ENCODE measurements around the gene ZNF688.
"Not testable (repeated sequence)": the region's sequence is repeated elsewhere in the genome, so short reads cannot be mapped to it uniquely, and the experiment has no call there.

The ZNF688 gene

GRCh38 chr16:30533748-30534367 is 37.7 kb downstream of the ZNF688 start:
- no peak for DNase-seq (ENCODE audit: low read depth in 2 of 2)

GRCh38 chr16:30533146-30533522 is 38.4 kb downstream of the ZNF688 start:
- no peak for DNase-seq (ENCODE audit: low read depth in 2 of 2)

- DNase-seq (ENCODE audit: low read depth in 2 of 2): no peak
Measured at GRCh38 chr16:30532285-30533145, 39.0 kb downstream of the ZNF688 start.

- DNase-seq (ENCODE audit: low read depth in 2 of 2): no peak
Measured at GRCh38 chr16:30530163-30531037, 41.1 kb downstream of the ZNF688 start.

DNA sequence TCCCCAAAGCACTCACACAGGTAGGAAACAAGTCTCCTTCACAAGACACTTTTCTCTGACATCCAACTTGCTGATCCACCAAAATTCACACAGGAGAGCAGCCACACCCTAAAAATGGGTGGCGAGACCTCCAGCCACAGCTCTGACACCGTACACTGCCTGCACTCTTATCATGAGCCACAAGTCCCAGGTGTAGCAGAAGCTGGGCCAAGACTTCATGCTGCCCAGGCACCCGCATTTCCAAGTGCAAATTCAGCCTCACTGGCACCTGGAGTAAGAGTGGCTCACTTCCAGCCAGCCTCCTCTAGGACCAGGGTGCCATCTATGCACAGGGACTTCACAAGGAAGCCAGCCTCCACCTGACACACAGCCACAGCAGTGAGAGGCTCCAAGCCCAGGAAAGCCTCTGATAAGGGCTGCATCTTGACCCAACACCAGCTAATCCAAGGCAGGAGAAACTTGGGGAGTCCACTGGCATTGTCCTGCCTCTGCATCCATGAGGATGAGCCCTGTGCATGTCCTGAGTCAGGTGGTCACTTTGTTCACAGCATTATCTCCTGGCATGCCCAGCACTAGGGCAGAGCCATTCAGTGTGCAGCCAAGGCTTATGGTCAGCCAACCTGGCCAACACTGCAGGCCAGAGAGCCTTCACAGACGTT is 42.6 kb downstream of the ZNF688 start:
- DNase-seq (ENCODE audit: low read depth in 2 of 2): no peak

DNA sequence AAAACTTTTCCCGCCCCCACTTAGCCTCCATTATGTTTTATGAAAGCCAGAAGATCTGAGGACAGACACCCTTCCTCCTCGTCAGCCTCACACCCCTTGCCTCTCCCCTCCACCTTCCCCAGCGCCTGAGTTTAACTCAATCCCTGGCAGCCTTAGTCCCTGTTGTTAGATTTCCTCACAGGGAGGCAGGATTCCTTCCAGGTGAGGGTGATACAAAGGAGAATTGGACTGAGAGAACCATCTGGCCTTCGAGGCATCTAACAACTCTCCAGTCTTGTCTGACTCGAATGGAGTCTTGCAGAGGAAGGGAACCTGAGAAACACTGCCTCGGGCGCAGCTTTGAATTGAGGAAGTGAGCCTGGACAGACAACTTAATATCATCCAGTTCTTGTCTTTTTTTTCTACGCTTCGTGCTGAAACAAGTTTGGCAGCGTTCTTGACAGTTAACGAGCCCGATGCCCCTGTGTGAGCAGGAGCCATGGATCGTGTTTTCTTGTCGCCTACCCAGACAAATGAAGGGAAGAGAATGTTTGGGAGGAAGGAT is 43.8 kb downstream of the ZNF688 start:
- DNase-seq (ENCODE audit: low read depth in 2 of 2): no peak

DNA sequence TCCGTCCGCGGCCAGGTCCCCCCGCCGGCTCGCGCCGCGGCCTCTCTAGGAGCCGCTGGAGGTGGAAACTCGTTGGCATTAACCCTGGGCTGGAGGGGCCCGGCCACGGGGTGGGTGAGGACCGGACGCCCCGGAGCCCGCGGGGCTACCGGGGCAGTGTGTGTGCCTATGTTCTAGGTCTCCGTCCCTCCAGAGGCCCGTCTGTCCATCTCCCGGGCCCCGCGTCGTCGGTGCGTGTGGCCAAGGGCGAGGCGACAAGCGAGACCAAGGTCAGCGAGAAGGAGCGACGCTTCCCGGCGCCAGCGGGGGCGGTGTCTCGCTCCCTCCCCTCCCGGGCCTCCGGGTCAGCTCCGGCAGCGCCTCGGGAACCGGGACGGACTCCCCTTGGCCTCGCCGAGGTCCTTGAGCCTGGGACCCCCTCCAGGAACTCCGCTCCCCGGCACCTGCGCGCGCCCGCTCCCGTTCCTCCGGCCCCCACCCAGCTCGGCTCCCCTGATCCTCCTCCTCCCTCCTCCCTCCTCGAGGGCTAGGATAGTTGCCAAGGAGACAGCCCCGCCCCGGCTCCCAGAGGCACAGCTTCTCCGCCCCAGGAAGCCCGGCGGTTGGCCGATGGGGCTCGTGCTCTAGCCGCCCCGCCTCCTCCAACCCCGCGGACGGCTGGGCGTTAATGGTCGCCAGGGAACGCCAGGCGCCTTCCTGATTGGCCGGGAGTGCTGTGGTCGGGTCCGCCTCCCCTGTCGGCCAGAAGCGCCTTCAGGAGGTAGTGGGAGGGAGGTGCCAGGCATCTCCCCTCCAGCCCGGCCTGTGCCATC is 44.5 kb downstream of the ZNF688 start:
- peak; percentile 72 for DNase-seq (ENCODE audit: low read depth in 2 of 2)

DNA sequence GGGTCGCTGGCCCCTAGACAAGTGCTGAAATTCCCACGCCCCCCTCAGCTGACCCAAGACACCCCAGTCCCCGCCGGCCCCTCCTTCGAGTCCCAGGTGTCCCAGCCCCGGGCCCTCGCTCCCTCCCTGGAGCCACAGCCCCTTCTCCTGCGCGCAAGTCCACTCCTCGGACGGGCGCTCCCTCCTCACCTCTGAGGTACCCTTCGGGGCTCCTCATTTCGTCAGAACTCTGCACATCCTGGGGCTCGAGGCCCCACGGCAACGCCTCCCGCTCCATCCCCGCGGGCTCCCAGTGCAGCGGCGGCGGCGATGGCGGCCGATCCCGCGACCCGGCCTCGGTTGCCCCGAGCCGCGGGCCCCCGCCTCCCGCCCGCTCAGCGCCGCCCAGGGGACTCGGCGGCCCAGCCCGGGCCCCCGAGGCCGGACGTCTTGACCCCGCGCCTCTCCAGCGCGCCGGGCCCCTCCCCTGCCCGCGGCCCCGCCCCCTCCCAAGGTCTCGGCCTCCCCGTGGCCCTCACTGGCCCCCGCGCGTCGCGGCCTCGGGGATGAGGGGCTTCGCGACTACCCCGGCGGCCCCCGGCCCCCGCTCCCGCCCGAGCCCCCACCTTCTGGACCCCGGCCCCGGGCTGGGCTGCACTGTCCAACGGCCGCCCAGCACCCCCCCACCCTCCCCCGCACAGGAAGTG is 45.2 kb downstream of the ZNF688 start, which contains the start of gene ZNF768:
TSS of gene ZNF768 (minus strand) at position 430 of the 686 bp plus-strand sequence. CDS start at position 277, 153 bp downstream.
- no peak for DNase-seq (ENCODE audit: low read depth in 2 of 2)

DNA sequence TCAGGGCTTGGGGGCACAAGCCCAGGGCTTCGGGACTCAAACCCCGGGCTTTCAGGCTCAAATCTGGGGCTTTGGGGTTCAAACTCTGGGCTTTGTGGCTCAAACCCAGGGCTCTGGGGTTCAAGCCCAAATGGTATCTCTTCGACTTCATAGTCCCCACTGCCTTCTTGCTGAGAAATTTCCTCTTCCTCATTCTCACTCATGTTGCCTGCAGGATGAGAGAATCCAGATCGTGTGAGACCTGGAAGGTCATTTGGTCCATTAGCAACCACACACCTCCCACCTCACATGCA is 45.7 kb downstream of the ZNF688 start:
- DNase-seq (ENCODE audit: low read depth in 2 of 2): no peak

- no peak for DNase-seq (ENCODE audit: low read depth in 2 of 2)
Measured at GRCh38 chr16:30524575-30525568, 46.6 kb downstream of the ZNF688 start.

GRCh38 chr16:30523768-30524574 is 47.5 kb downstream of the ZNF688 start:
- no peak for DNase-seq (ENCODE audit: low read depth in 2 of 2)

GRCh38 chr16:30522702-30523463 is 48.6 kb downstream of the ZNF688 start:
- not testable (repeated sequence) for DNase-seq (ENCODE audit: low read depth in 2 of 2)

- no peak for DNase-seq (ENCODE audit: low read depth in 2 of 2)
Measured at GRCh38 chr16:30521873-30522641, 49.5 kb downstream of the ZNF688 start.

- DNase-seq (ENCODE audit: low read depth in 2 of 2): no peak
Measured at GRCh38 chr16:30521476-30521872, 50.0 kb downstream of the ZNF688 start.
